Measurements from ENCODE around the gene CYLC2.

Gene CYLC2, protein sequence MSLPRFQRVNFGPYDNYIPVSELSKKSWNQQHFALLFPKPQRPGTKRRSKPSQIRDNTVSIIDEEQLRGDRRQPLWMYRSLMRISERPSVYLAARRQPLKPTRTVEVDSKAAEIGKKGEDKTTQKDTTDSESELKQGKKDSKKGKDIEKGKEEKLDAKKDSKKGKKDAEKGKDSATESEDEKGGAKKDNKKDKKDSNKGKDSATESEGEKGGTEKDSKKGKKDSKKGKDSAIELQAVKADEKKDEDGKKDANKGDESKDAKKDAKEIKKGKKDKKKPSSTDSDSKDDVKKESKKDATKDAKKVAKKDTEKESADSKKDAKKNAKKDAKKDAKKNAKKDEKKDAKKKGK

DNA sequence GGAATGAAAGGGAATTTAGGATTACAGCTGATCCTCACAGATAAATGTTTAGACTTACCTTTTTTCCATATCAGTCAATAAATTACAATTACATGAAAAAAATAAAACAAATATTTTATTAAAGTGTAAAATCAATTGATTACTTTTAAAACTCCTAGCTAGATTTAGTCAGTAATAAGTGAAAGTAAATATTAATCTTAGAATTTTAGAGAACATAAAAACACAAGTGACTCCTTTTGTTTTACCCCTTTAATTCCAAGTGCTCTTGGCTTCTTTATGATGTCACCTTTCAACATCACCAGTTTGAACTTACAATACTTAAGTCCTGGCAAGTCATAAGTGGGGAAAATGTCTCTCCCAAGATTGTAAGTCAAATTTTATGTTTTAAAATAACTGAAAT, at the start of gene CYLC2:
Gene CYLC2, plus strand, starts transcription at position 301 of the 400 bp plus-strand sequence. Its CDS starts 48 bp downstream, at position 349.
- no peak for FAIRE-seq

DNA sequence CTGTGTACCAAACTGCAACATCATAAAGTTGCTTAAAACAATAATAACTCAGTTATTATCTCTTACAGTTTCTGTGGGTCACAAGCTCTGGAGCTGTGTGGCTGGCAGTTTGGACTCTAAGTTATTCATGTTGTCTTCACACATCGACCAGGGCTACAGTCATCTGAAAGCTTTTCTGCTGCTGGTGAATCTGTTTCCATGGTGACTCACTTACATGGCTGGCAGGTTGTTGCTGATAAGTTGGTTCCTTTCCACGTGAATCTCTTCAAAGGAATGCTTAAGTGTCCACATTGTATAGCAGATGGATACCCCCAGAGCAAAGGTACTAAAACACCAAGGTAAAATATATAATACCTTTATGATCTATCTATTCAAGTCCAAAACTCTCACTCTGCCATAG, 44.8 kb upstream of the CYLC2 start:
- no peak for FAIRE-seq

DNA sequence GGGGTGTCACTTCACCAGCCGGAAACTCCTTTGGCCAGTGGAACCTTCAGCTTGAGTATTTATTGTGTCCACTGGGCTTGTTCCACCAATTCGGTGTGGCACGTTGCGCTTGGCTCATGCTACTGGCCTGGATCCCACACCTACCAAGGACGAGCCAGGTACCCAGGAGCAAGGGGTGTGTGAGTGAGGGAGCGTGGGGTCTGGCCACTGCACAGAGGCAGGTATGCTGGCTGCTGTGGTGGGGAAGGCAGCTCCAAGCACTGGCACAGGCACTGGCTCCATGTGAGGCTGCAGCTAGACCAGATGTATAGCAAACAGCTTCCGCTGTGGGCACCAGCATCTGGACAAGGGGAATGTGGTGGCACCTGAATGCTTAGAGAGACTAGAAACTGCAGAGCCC, 28.1 kb upstream of the CYLC2 start:
- no peak for FAIRE-seq

DNA sequence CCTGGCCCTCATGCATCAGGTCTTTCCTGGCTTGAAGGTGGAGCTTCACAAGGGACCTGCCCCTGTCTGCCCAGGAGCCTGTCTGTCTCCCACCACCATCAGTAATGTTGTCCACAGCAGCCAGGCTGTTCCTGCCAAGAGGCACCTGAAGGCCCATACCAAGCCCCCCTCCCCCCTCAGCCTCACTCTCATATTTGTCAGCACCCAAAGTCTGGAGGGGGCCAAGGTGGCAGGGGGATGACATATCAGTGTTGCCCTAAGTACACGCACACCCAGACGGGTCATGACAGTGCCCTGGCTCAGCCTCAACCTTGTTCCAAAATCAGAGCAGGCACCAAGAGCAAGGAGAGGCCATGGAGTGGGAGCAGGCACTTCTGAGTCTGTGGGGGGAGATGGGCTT, 27.2 kb upstream of the CYLC2 start:
- no peak for FAIRE-seq

DNA sequence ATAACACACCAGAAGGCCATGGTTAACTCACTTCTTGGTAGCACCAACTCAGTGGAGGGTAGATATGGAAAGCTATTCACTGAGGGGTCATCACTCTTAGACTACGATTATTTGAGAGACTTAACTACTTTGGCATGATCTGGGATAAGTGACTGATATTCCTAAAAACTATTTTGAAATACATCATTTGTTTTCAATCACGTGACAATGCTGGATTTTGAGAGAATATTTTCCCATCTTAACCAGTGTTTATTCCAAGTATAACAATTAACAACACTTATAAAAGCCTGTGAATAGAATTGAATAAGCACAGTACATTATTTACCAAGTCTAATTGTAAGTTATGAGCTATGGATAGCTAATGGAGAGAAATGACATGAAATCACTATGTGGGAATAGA, 22.4 kb upstream of the CYLC2 start:
- no peak for FAIRE-seq

DNA sequence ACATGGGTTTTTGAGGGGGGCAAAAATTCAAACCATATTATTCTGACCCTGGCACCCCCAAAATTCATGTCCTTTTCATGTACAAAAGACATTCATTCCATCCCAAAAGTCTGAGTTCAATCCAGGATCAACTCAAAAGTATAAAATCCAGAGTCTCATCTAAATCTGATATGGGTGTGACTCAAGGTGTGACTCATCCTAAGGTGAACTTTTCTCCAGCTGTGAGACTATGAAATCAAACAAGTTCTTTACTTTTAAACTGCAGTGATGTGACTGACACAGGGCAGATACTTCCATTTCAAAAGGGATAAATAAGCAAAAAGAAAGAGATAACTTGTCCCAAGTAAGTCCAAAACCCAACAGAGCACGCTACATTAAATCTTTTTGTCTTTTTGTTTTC, 20.6 kb upstream of the CYLC2 start:
- FAIRE-seq, result no peak

DNA sequence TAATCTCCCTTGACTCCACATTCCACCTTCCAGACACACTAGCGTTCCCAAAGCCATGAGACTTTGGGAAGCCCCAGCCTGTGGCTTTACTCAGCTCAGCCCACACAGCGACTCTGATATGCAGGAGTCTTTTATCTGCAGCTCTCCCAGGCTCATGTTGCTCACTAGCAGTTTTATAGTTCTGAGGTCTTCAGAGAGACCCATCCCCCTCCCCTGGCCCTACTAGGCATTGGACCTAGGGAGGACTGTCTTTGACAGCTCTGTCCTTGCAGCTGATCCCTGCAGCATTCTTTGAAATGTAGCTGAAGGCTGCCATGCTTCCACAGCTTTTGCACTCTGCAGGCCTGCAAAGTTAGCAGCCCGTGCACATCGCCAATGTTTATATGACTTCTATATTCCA, 19.9 kb upstream of the CYLC2 start:
- no peak for FAIRE-seq

DNA sequence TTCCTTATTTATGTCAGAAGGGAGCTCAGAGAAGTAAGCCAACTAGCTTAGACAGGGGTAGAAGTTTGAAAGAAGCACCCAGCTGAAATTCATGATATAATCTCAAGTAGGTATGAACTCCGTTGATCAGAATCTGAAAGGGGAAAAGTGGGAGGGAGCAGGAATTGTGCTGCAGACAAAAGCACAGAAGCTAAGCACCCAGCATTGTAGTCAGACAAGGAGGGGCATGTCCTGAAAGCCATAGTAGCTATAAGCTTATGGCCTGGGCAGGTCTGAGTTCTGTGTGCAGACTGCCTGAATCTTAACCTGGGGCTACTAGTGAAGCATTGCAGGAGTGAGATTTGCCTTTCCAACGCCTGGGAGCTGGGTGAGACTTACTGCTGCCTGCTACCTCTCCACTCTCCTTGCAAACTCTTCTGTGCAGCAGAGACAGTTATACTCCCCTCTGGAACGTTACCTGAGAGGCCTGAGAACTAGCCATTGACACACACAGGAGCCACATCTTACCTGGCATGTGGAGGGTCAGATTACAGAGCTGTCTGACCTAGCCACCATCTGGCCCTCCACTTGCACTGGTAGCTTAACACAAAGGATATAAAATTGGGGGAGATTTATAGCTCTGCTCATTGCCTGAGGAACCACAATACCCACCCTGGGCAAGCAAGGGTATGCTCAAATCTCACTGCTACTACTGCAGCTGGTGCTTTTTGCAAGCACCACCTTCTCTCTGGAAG, 9.8 kb upstream of the CYLC2 start:
- FAIRE-seq, result no peak

DNA sequence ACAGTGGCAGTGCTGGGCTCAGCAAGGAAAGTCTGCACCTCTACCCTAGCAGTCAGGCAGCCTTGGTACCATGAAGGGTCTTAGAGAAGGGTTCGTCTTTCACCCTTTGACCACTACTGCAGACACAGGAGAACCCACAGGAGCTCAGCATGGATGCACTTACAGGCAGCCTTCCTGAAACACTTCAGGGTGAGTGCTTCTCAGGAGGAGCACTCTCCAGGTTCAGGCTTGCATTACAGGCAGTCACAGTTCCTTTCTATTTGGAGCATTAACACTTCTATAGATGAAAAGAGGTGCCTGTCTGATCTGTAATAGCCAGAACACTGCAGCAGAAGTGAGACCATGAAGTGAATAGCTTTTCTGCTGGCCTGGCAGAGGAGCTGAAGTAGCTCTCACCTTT, 8.7 kb upstream of the CYLC2 start:
- FAIRE-seq, result no peak

DNA sequence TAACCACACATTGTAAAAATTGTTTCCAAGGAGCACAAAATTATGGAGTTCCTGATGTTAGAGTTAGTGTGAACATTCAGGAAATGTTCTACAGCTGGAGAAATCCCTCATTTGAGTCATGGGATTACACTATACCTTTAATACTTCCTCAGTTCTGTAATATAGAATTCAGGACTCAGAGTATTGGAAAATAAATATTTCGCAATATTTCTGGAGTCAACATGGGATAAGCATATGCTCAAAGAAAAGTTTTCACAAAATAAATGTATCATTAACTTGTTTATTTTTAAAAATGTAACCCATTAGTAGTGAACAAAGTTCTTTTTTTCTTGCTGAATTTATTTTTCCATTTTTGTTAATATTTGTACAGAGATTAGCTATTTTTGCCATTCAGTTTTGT, 8.6 kb downstream of the CYLC2 start:
- FAIRE-seq, result no peak

DNA sequence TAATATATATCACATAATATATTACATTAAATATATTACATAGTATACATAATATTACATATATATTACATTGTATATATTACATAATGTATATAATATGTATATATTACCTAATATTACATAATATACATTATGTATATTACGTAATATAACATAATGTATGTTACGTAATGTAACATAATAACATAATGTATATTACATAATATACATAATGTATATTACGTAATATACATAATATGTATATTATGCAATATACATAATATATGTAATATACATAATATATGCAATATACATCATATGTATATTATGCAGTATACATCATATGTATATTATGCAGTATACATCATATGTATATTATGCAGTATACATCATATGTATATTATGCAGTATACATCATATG, 19.1 kb downstream of the CYLC2 start:
- FAIRE-seq, result no peak

DNA sequence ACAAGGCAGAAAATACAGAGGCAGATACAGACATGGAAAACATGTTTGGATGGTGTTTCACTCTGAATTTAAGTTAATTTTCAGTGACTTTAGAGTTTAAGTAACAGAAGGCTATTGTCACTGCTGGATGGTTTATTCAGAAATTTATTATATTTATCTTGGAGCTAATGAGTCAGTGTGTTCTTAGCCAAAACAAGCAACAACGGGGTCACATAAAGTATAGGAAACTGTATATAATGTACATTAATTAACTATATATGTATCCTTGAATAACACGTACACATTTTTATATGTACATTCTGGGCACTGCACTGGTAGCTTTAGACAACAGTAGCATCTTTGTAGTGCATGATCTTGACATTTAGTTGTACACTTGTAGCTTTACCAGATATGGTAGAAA, 30.7 kb downstream of the CYLC2 start:
- no peak for FAIRE-seq

DNA sequence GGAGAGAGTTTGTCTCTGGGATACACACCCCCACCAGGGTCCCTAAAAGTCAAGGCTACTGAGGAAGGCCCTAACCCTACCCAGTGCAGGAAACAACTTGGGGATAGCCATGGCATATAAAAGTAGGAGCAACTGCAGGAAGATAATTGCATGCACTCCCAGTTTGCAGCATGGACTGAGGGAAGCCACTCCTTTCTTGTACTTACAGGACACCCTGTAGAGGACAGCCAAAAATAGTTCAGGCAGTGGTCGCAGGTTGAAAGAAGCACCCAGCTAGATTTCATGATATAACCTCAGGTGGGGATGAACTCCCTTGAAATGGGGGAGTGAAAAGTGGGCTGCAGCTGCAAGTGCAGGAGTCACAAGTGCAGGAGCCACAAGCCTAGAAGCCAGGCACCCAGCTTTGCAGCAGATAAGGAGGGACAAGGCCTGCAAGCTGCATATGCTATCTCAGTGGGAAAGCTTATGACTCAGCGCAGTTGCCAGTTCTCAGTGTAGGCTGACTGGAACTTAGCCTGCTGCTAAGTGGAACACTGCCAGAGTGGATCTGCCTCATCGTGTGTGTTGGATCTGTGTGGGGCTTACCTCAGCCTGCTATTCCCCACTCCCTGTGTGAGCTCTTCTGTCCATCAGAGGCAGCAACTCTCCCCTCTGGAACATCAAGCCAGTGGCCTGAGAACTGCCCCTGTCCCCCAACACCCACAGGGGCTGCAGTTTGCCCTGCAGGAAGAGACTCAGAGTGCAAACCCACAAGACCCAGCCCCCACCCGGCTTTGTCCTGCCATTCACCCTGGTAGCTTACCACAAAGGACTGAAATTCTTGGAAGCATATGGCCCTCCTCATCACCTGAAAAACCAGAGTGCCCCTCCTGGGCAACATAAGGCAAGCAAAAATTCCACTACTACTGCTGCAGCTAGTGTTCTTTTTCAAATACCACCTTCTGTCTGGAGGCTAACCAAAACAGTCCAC, 42.7 kb downstream of the CYLC2 start:
- no peak for FAIRE-seq

DNA sequence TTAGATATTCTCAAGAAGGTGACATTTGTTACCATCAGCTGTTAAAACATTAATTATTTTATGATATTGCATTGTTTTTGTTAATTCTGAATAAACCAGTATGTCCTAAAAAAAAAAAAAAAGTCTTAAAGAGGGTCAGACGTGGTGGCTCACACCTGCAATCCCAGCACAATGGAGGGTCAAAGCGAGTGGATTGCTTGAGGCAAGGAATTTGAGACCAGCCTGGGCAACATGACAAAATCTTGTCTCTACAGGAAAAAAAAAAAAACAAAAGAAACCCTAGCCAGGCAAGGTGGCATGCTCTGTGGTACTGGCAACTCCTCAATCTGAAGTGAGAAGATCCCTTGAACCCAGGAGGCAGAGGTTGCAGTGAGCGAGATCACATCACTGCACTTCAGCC, 46.8 kb downstream of the CYLC2 start:
- no peak for FAIRE-seq

All from endometrium (tissue), 2 donors.